ENCODE results near the gene AUTS2. TPM values are rescaled to one million over a fixed set of nuclear protein-coding genes. Genes with fewer than 3 reads are reported as not detected.

Gene AUTS2
- total RNA-seq, 2 donors from 2014 or later = 43.4 to 52.9 TPM

- intact Hi-C loops (cut with DNase I) = no loop called here
- DNase-seq (ENCODE audit: low spot score) = no peak
Observed at GRCh38 chr7:70743531-70744325, 1145.5 kb downstream of the AUTS2 start.

- intact Hi-C loops (cut with DNase I) = no loop called here
- no peak for DNase-seq (ENCODE audit: low spot score)
Observed at GRCh38 chr7:70744492-70744891, 1146.2 kb downstream of the AUTS2 start.

DNA sequence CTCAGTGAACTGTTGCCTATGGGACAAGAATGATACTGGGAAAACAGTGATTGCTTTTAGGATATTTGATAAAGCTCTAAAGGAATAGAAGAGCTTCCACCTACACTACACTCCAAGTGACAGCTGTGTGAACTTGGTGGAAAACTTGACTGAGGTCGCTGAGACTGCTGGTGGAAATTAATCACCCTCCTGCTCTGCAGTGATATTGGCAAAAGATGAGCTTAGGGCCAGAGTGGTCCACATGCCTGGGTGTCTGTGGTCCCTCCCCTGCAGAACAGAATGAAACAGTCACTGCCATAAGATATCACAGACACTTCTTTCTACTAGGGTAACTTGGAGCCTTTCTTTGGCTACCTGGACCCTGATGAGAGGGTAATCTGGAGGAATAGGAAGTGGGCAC is 1151.6 kb downstream of the AUTS2 start:
- intact Hi-C loops (cut with DNase I) = loop anchor here in 1 of 2 donors (10.0 kb wide), 1 partner anchor 945 kb away; no protein-coding TSS in a partner anchor
- DNase-seq (ENCODE audit: low spot score) = no peak

- DNase-seq (ENCODE audit: low spot score) = no peak
- intact Hi-C loops (cut with DNase I) = loop anchor here in 1 of 2 donors (10.0 kb wide), 1 partner anchor 947 kb away; no protein-coding TSS in a partner anchor
Observed at GRCh38 chr7:70751895-70752294, 1153.6 kb downstream of the AUTS2 start.

DNA sequence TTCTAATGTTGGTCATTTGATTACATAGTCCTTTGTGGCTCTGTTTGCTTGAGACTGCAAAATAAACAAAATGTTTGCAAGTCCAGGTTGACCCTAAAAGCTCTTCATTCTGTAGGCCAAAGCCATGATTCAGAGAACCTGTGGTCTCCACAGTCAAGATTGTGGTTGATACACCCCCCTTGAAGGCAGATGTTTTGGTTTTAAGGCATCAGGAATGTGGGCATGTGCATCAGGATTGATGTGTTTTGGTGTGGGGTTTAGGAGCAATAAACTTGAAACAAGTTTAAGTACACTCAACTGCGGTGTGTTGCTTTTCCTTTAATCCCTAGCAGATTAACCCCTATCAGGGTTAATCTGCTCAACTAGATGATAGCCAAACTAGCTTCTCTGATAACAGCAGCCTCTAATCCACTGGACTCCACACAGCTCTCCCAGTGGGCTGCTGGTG is 1154.5 kb downstream of the AUTS2 start:
- intact Hi-C loops (cut with DNase I) = loop anchor here in 1 of 2 donors (10.0 kb wide), 1 partner anchor 948 kb away; no protein-coding TSS in a partner anchor
- DNase-seq (ENCODE audit: low spot score) = no peak

- intact Hi-C loops (cut with DNase I) = loop anchor here in 1 of 2 donors (10.0 kb wide), 1 partner anchor 952 kb away; no protein-coding TSS in a partner anchor
- DNase-seq (ENCODE audit: low spot score) = no peak
Observed at GRCh38 chr7:70756789-70757188, 1158.5 kb downstream of the AUTS2 start.

GRCh38 chr7:70758646-70759045 is 1160.4 kb downstream of the AUTS2 start:
- intact Hi-C loops (cut with DNase I) = loop anchor here in 1 of 2 donors (10.0 kb wide), 1 partner anchor 954 kb away; no protein-coding TSS in a partner anchor
- no peak for DNase-seq (ENCODE audit: low spot score)

- no peak for DNase-seq (ENCODE audit: low spot score)
- intact Hi-C loops (cut with DNase I) = loop anchor here in 1 of 2 donors (10.0 kb wide), 1 partner anchor 955 kb away; no protein-coding TSS in a partner anchor
Observed at GRCh38 chr7:70759674-70760073, 1161.4 kb downstream of the AUTS2 start.

DNA sequence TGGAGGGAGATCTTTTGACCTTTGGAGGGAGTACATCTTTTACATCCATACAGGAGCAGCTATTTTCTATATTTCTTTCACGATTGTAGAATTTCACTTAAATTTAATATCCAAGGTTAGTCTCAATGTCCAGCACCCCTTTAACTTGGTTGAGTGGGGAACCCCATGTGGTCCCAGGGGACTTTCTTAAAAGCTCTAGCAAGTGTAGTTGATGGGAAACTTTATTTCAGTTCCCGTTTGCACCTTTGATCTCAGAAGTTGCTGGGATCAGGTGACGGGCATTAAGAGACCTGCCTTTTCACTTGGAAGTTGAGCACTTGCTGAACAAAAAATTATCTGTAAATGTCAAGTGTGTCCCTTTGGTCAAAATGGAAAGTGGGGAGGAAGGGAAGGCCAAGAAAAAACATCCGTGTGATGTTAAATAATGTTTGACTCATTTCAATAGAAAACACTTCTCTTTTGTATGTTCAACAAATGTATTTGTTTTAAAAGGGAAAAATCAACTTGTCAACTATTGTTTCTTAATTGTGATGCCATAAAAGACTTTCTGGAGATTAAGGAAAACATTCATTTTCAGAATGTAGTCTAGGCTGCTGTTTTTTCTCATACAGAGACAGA is 1163.5 kb downstream of the AUTS2 start:
- DNase-seq (ENCODE audit: low spot score) = no peak
- intact Hi-C loops (cut with DNase I) = no loop called here

DNA sequence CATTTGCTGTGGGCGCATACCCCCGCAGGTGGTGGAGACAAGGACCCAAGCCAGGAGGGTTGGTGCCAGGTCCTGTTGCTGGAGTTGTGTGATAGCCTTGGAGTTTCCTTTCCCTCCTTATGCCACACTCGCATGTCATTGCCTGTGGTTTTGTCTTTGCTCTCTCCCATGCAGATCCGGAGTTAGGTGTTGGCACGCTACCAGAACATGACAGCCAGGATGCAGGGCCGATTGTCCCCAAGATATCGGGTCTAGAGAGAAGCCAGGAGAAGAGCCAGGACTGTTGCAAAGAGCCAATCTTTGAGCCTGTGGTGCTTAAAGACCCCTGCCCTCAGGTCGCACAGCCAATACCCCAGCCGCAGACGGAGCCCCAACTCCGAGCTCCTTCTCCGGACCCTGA is 1164.4 kb downstream of the AUTS2 start:
- intact Hi-C loops (cut with DNase I) = no loop called here
- no peak for DNase-seq (ENCODE audit: low spot score)

GRCh38 chr7:70763961-70764691 is 1165.9 kb downstream of the AUTS2 start:
- no peak for DNase-seq (ENCODE audit: low spot score)
- intact Hi-C loops (cut with DNase I) = no loop called here

DNA sequence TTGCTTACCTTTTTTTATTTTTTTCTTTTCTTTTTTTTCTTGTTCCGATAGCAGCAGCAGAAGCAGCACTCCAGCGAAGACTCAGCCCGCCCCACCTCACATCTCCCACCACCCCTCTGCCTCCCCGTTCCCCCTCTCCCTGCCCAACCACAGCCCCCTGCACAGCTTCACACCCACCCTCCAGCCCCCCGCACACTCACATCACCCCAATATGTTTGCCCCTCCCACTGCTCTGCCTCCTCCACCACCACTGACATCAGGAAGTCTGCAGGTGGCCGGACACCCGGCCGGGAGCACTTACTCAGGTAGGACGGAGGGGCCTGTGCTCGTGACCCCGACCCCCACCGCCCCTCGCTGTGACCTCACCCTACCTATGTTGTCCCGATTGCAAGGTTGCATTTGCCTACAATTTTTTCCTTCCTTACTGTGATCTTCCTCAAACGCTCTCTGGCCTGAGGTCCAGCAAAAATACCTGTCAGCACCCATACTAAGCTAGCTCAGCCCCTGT is 1166.5 kb downstream of the AUTS2 start:
- intact Hi-C loops (cut with DNase I) = no loop called here
- no peak for DNase-seq (ENCODE audit: low spot score)

DNA sequence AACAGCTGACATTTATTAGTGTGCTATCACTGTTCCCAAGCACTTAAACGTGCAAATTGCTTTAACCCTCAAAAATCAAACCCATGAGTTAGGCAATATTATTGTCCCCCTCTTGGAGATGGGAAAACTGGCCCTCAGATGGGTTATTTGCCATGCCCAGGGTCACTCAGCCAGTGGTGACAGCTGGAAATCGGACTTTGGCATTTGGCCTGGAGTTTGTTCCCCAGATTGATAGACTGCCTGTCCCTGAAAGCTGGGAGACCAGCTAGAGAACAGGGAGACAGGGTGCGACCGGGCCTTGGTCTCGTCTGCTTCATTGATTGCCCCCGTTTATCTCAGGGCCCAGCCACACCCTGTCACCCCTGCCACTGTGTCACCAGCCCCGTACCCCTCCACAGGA is 1167.4 kb downstream of the AUTS2 start:
- intact Hi-C loops (cut with DNase I) = no loop called here
- no peak for DNase-seq (ENCODE audit: low spot score)

GRCh38 chr7:70766109-70766508 is 1167.8 kb downstream of the AUTS2 start:
- no peak for DNase-seq (ENCODE audit: low spot score)
- intact Hi-C loops (cut with DNase I) = no loop called here

- intact Hi-C loops (cut with DNase I) = no loop called here
- no peak for DNase-seq (ENCODE audit: low spot score)
Observed at GRCh38 chr7:70766694-70767093, 1168.4 kb downstream of the AUTS2 start.

DNA sequence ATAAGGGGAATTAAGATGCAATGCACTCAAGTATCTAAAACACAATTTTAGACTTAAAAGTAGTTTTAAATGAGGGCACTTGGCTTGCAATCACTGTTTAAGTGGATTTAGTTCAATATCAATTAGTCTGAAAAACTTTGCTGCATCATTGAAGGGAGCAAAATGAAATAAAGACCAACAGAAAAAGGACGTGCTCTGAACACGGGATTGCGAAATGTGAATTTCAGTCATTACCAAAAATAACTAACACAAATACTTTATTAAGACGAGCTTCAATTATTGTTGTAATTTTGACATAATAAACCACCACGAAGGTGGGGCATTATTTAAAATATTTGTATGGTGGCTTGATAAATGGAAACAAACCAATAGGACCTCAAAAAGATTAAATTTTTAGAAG is 1171.9 kb downstream of the AUTS2 start:
- intact Hi-C loops (cut with DNase I) = no loop called here
- DNase-seq (ENCODE audit: low spot score) = no peak

GRCh38 chr7:70771451-70771850 is 1173.2 kb downstream of the AUTS2 start:
- no peak for DNase-seq (ENCODE audit: low spot score)
- intact Hi-C loops (cut with DNase I) = no loop called here

DNA sequence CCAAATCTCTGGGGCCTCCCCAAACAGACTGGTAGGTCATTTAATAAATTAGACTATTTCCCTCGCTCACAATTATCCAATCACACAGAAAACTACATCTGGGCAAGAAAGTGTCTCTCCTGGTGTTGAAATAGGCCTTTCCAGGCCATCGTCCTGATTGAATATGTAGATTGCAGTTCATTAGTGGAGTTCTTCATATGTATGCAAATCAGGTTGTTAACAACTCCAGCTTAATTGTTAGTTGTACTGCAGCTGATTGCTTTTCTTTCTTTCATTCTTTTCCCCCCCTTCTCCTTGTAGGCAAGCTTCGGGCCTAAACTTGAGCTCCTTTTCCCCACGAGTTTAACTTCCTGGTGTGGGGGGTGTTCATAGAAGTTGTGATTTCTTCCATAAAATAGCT is 1174.6 kb downstream of the AUTS2 start:
- intact Hi-C loops (cut with DNase I) = no loop called here

GRCh38 chr7:70773406-70773805 is 1175.1 kb downstream of the AUTS2 start:
- DNase-seq (ENCODE audit: low spot score) = no peak
- intact Hi-C loops (cut with DNase I) = no loop called here

More for the DNA sequence above, 1174.6 kb downstream of the AUTS2 start:
- no peak for DNase-seq (ENCODE audit: low spot score)

All from posterior vena cava (tissue), 2 donors.